Lower lobe of right lung (tissue), 2 donors: ENCODE results near the gene HOXD13. TPM values are rescaled to one million over a fixed set of nuclear protein-coding genes. Genes with fewer than 3 reads are reported as not detected.
A peak's percentile ranks its signal among the peaks of the same experiment; 100 is the strongest.

ENCODE experiments used
- ATAC-seq, 2 donors: fragments of 200-7000 bp; cut with Tn5 transposase; one replicate each; pipeline ENCODE4 v1.9.1; 2020 to 2022; ENCODE audit warnings: mild to moderate bottlenecking in 2 of 2, moderate library complexity in 2 of 2
- DNase-seq: peaks from one replicate; pipeline ENCODE4 v3.0.0-alpha.2; 2020
- H3K27ac ChIP-seq: fragments of 200-600 bp; one replicate; pipeline ENCODE4 v1.8.0; 2022
- H3K27me3 ChIP-seq: fragments of 200-600 bp; one replicate; pipeline ENCODE4 v1.8.0; 2022; ENCODE audit warnings: low read depth
- H3K36me3 ChIP-seq: fragments of 200-600 bp; one replicate; pipeline ENCODE4 v1.8.0; 2022; ENCODE audit warnings: mild to moderate bottlenecking
- H3K4me1 ChIP-seq: fragments of 200-600 bp; one replicate; pipeline ENCODE4 v1.8.0; 2022
- H3K4me3 ChIP-seq: fragments of 200-600 bp; one replicate; pipeline ENCODE4 v1.8.0; 2022; ENCODE audit warnings: mild to moderate bottlenecking
- H3K9me3 ChIP-seq: fragments of 200-600 bp; one replicate; pipeline ENCODE4 v1.8.0; 2022
- intact Hi-C: fragments of 100-400 bp; cut with DNase I; formaldehyde crosslinking; loops from one replicate; pipeline ENCODE4 v1.11.0; 2022
- total RNA-seq: library from RNA; stranded (reverse); fragmentation: NEBNext Ultra II Directional; extraction: Animal tissue kit (Norgen Biotek cat#: 25700); gene quantifications from one replicate; pipeline ENCODE4 v1.2.1, GENCODE V29; 2021
- TF ChIP-seq, protein P1 (sequence below): fragments of 200-600 bp; IDR thresholded peaks from one replicate; pipeline ENCODE4 v1.8.0; 2022; ENCODE audit warnings: antibody characterized with exemption, mild to moderate bottlenecking
- donor health status: DM: no; HTN: yes; CAD: no; lungs with severe emphysema.

HOXD13 gene
- total RNA-seq, 1 donor from 2014 or later = not detected

GRCh38 chr2:176130957-176131847, 38.7 kb downstream of the HOXD13 start:
- Histone ChIP-seq H3K36me3 (no peaks in the 10 kb centered on the region), H3K27me3 (peaks cover 95% of the 10 kb centered on the region), H3K4me3 (peak overlapping the region; percentile 6), H3K9me3 (no peaks in the 10 kb centered on the region), H3K27ac (no peak overlapping the region), H3K4me1 (peaks cover 26% of the 10 kb centered on the region)
- ATAC-seq (no peak), DNase-seq (no peak)
- intact Hi-C loops = loop anchor here (10.0 kb wide), 1 partner anchor 424 kb away; no protein-coding TSS in a partner anchor
- TF ChIP-seq, protein P1, sequence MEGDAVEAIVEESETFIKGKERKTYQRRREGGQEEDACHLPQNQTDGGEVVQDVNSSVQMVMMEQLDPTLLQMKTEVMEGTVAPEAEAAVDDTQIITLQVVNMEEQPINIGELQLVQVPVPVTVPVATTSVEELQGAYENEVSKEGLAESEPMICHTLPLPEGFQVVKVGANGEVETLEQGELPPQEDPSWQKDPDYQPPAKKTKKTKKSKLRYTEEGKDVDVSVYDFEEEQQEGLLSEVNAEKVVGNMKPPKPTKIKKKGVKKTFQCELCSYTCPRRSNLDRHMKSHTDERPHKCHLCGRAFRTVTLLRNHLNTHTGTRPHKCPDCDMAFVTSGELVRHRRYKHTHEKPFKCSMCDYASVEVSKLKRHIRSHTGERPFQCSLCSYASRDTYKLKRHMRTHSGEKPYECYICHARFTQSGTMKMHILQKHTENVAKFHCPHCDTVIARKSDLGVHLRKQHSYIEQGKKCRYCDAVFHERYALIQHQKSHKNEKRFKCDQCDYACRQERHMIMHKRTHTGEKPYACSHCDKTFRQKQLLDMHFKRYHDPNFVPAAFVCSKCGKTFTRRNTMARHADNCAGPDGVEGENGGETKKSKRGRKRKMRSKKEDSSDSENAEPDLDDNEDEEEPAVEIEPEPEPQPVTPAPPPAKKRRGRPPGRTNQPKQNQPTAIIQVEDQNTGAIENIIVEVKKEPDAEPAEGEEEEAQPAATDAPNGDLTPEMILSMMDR = no peak

- Histone ChIP-seq H3K9me3 (no peaks in the 10 kb centered on the region), H3K27ac (no peak overlapping the region), H3K4me3 (peak overlapping the region; percentile 29), H3K27me3 (peaks cover 95% of the 10 kb centered on the region), H3K36me3 (no peaks in the 10 kb centered on the region), H3K4me1 (peaks cover 32% of the 10 kb centered on the region)
- TF ChIP-seq, protein P1 = no peak
- intact Hi-C loops = loop anchor here (10.0 kb wide), 1 partner anchor 423 kb away; no protein-coding TSS in a partner anchor
- ATAC-seq (no peak), DNase-seq (no peak)
Observed at GRCh38 chr2:176131848-176132158, 39.3 kb downstream of the HOXD13 start.

GRCh38 chr2:176132205-176133171, 40.0 kb downstream of the HOXD13 start:
- no peaks in the 10 kb centered on the region for H3K9me3 ChIP-seq
- TF ChIP-seq, protein P1 = no peak
- H3K36me3 ChIP-seq = no peaks in the 10 kb centered on the region
- ATAC-seq = no peak
- intact Hi-C loops = loop anchor here (10.0 kb wide), 1 partner anchor 422 kb away; no protein-coding TSS in a partner anchor
- no peak overlapping the region for H3K27ac ChIP-seq
- H3K27me3 ChIP-seq = peaks cover 96% of the 10 kb centered on the region
- peaks cover 34% of the 10 kb centered on the region for H3K4me1 ChIP-seq
- peak overlapping the region; percentile 29 for H3K4me3 ChIP-seq
- DNase-seq = no peak

DNA sequence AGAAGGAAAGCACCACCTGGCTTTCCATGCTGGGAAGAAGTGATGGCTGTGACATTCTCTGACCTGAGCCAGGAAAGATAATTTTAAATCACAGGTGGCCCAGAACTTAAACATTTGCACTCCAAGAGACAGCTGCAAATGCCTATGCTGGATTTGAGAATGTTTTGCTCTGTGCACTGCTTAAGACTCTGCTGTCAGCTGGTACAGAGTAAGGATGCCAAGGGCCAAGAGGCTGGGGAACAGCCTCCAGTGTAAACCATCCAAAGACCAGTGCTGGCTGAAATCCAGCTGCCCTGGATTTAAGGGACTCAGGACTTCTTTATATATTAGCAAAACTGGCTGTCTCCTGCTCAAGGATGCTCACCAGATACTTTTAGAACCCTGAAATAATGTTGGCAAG, 40.9 kb downstream of the HOXD13 start:
- no peak overlapping the region for H3K27ac ChIP-seq
- no peak for DNase-seq

GRCh38 chr2:176134035-176134434, 41.5 kb downstream of the HOXD13 start:
- peaks cover 97% of the 10 kb centered on the region for H3K27me3 ChIP-seq
- peaks cover 28% of the 10 kb centered on the region for H3K4me1 ChIP-seq
- TF ChIP-seq, protein P1 = no peak
- ATAC-seq = no peak
- no peak overlapping the region for H3K4me3 ChIP-seq
- intact Hi-C loops = loop anchor here (10.0 kb wide), 1 partner anchor 421 kb away; no protein-coding TSS in a partner anchor
- no peak overlapping the region for H3K27ac ChIP-seq
- no peaks in the 10 kb centered on the region for H3K9me3 ChIP-seq
- no peaks in the 10 kb centered on the region for H3K36me3 ChIP-seq
- no peak for DNase-seq

More for the DNA sequence above, 40.9 kb downstream of the HOXD13 start:
- Histone ChIP-seq H3K9me3 (no peaks in the 10 kb centered on the region), H3K4me1 (peaks cover 34% of the 10 kb centered on the region), H3K27me3 (peaks cover 97% of the 10 kb centered on the region), H3K4me3 (no peak overlapping the region), H3K36me3 (no peaks in the 10 kb centered on the region)
- intact Hi-C loops = loop anchor here (10.0 kb wide), 1 partner anchor 421 kb away; no protein-coding TSS in a partner anchor
- no peak for ATAC-seq
- TF ChIP-seq, protein P1 = no peak
